ENCODE measurements around the gene HCN4.
A peak's percentile ranks its signal among the peaks of the same experiment; 100 is the strongest.

The HCN4 gene

GRCh38 chr15:73328149-73328820, 40.5 kb downstream of the HCN4 start:
- Mint-ChIP-seq H3K27me3 (no peaks in the 10 kb centered on the region), H3K9me3 (no peaks in the 10 kb centered on the region), H3K4me1 (peaks cover 9% of the 10 kb centered on the region), H3K27ac (no peak overlapping the region), H3K4me3 (no peak overlapping the region), H3K36me3 (no peaks in the 10 kb centered on the region)
- ATAC-seq, result peak; percentile 17

GRCh38 chr15:73326157-73326556, 42.6 kb downstream of the HCN4 start:
- H3K36me3 Mint-ChIP-seq, result no peaks in the 10 kb centered on the region
- no peak overlapping the region for H3K4me3 Mint-ChIP-seq
- H3K4me1 Mint-ChIP-seq, result peaks cover 9% of the 10 kb centered on the region
- no peak overlapping the region for H3K27ac Mint-ChIP-seq
- H3K27me3 Mint-ChIP-seq, result peaks cover 8% of the 10 kb centered on the region
- no peaks in the 10 kb centered on the region for H3K9me3 Mint-ChIP-seq
- no peak for ATAC-seq

GRCh38 chr15:73325191-73325861, 43.4 kb downstream of the HCN4 start:
- H3K27me3 Mint-ChIP-seq, result peaks cover 8% of the 10 kb centered on the region

GRCh38 chr15:73324496-73325170, 44.1 kb downstream of the HCN4 start:
- no peak overlapping the region for H3K27ac Mint-ChIP-seq
- H3K27me3 Mint-ChIP-seq, result peaks cover 8% of the 10 kb centered on the region
- H3K9me3 Mint-ChIP-seq, result no peaks in the 10 kb centered on the region
- H3K4me3 Mint-ChIP-seq, result no peak overlapping the region
- peaks cover 10% of the 10 kb centered on the region for H3K4me1 Mint-ChIP-seq
- H3K36me3 Mint-ChIP-seq, result no peaks in the 10 kb centered on the region
- ATAC-seq, result no peak

More at GRCh38 chr15:73325191-73325861, 43.4 kb downstream of the HCN4 start:
- no peaks in the 10 kb centered on the region for H3K36me3 Mint-ChIP-seq
- no peak overlapping the region for H3K4me3 Mint-ChIP-seq
- H3K9me3 Mint-ChIP-seq, result no peaks in the 10 kb centered on the region
- H3K27ac Mint-ChIP-seq, result no peak overlapping the region
- H3K4me1 Mint-ChIP-seq, result peaks cover 9% of the 10 kb centered on the region
- ATAC-seq, result no peak

- no peaks in the 10 kb centered on the region for H3K9me3 Mint-ChIP-seq
- no peaks in the 10 kb centered on the region for H3K36me3 Mint-ChIP-seq
- H3K4me1 Mint-ChIP-seq, result peaks cover 16% of the 10 kb centered on the region
- no peak overlapping the region for H3K4me3 Mint-ChIP-seq
- no peak overlapping the region for H3K27ac Mint-ChIP-seq
- no peak for ATAC-seq
- peaks cover 8% of the 10 kb centered on the region for H3K27me3 Mint-ChIP-seq
Measured at GRCh38 chr15:73323956-73324355, 44.8 kb downstream of the HCN4 start.

GRCh38 chr15:73323374-73323955, 45.3 kb downstream of the HCN4 start:
- Mint-ChIP-seq H3K36me3 (no peaks in the 10 kb centered on the region), H3K9me3 (no peaks in the 10 kb centered on the region), H3K27ac (no peak overlapping the region), H3K4me3 (no peak overlapping the region), H3K27me3 (peaks cover 8% of the 10 kb centered on the region), H3K4me1 (peaks cover 21% of the 10 kb centered on the region)
- ATAC-seq, result no peak

- Mint-ChIP-seq H3K9me3 (no peaks in the 10 kb centered on the region), H3K36me3 (no peaks in the 10 kb centered on the region), H3K27ac (no peak overlapping the region), H3K27me3 (peaks cover 8% of the 10 kb centered on the region), H3K4me3 (no peak overlapping the region), H3K4me1 (peaks cover 27% of the 10 kb centered on the region)
- ATAC-seq, result no peak
Measured at GRCh38 chr15:73322665-73323373, 45.9 kb downstream of the HCN4 start.

- H3K9me3 Mint-ChIP-seq, result no peaks in the 10 kb centered on the region
- H3K27ac Mint-ChIP-seq, result no peak overlapping the region
- no peak overlapping the region for H3K4me3 Mint-ChIP-seq
- peaks cover 35% of the 10 kb centered on the region for H3K4me1 Mint-ChIP-seq
- no peak for ATAC-seq
- peaks cover 16% of the 10 kb centered on the region for H3K27me3 Mint-ChIP-seq
- no peaks in the 10 kb centered on the region for H3K36me3 Mint-ChIP-seq
Measured at GRCh38 chr15:73321496-73322450, 47.0 kb downstream of the HCN4 start.

GRCh38 chr15:73320619-73321180, 48.1 kb downstream of the HCN4 start:
- Mint-ChIP-seq H3K36me3 (no peaks in the 10 kb centered on the region), H3K27ac (no peak overlapping the region), H3K4me1 (peaks cover 30% of the 10 kb centered on the region), H3K27me3 (peaks cover 16% of the 10 kb centered on the region), H3K9me3 (no peaks in the 10 kb centered on the region), H3K4me3 (no peak overlapping the region)
- no peak for ATAC-seq

- Mint-ChIP-seq H3K27me3 (peaks cover 16% of the 10 kb centered on the region), H3K4me3 (no peak overlapping the region), H3K4me1 (peaks cover 26% of the 10 kb centered on the region), H3K36me3 (no peaks in the 10 kb centered on the region), H3K27ac (peak overlapping the region; percentile 26), H3K9me3 (no peaks in the 10 kb centered on the region)
- ATAC-seq, result no peak
Measured at GRCh38 chr15:73319460-73320245, 49.1 kb downstream of the HCN4 start.

- Mint-ChIP-seq H3K4me1 (peaks cover 26% of the 10 kb centered on the region), H3K9me3 (no peaks in the 10 kb centered on the region), H3K36me3 (no peaks in the 10 kb centered on the region), H3K27me3 (peaks cover 16% of the 10 kb centered on the region), H3K27ac (peak overlapping the region; percentile 26), H3K4me3 (peak overlapping the region; percentile 57)
- peak; percentile 88 for ATAC-seq
Measured at GRCh38 chr15:73318463-73319351, 50.1 kb downstream of the HCN4 start.

GRCh38 chr15:73317651-73318462, 50.9 kb downstream of the HCN4 start:
- no peaks in the 10 kb centered on the region for H3K36me3 Mint-ChIP-seq
- peaks cover 26% of the 10 kb centered on the region for H3K4me1 Mint-ChIP-seq
- peaks cover 16% of the 10 kb centered on the region for H3K27me3 Mint-ChIP-seq
- H3K9me3 Mint-ChIP-seq, result no peaks in the 10 kb centered on the region
- H3K27ac Mint-ChIP-seq, result peak overlapping the region; percentile 26
- ATAC-seq, result peak; percentile 58
- peak overlapping the region; percentile 57 for H3K4me3 Mint-ChIP-seq

Data from stimulated activated memory B cell treated with anti-CD40 and anti-IgM and Interleukin-4, amounts not matched to agents 10 μg/mL and 1 μg/mL and 100 μg/mL, for 72 hours (primary cell).